HG02852 (cell line): ENCODE measurements around the gene GMPR.

Experiments used
- ATAC-seq: cut with Tn5 transposase; IDR thresholded peaks from one replicate; pipeline ENCODE4 v1.9.1; 2021; ENCODE audit warnings: mild to moderate bottlenecking, moderate library complexity; ENCODE audit not compliant: unreplicated experiment

GMPR gene

DNA sequence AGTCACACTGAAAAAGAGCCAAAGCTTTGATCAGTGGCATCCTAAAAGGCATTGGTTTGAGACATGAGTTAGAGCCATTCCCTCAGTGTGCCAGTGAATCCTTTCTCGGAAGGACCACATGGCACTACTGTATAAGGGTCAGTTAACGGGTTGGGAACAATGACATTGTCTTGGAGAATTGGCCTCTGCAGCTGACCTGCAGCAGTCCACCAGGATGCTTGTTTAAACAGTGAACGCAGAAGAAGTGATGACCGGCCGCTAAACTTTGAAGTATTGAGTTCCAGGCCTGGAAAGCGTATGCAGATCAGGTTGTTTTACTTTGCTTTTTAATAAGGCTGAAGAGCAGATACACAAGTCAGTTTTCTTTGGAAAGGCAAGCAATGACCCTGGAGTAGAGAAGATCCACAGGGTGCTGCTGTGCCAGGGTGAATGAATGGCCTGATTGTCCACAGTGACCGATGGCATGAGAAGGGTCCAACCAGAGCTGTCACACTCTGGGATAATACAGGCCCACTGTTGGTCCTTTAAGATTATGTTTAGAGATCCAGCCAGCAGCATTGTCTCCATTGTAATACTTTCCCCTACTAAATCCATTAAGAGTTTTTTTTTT lies 57.8 kb downstream of the GMPR start:
- ATAC-seq, result no peak

DNA sequence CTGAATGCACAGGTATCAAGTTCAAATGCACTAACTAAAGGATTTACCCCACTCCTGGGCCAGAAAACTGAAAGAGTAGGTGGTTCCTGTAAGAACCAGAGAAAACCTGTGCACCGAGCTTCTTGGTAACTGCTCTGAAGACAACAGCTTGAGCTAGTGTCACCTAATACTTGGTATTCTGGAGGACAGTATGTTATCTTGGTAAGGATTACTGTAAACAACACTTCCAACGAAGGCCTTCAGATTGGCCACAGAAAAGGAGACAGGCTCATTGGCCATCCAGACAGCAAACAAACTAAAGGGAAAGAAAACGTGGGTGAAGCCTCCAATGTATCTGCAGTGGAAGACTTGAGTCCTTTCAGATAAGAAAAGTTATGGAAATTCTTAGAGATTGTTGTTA lies 61.5 kb downstream of the GMPR start:
- ATAC-seq, result no peak

DNA sequence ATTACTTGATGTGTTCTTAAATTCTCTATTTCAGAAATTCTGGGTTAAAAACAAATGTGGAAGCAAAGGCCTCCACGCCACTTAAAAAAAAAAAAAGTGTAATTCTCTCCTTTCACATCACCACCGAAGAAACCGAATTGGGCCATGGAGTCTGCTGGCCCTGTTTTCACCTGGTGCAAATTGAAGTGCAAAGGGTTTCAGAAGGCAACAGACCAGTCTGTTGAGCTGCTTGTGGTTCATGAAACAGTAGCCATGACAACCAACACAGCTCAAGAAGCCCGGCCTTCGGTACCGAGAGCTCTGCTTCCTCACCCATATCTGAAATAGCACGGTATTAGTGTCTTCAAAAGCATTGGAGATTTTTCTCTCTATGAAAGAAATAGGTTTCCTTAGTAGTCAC lies 63.1 kb downstream of the GMPR start:
- peak; percentile 69 for ATAC-seq

DNA sequence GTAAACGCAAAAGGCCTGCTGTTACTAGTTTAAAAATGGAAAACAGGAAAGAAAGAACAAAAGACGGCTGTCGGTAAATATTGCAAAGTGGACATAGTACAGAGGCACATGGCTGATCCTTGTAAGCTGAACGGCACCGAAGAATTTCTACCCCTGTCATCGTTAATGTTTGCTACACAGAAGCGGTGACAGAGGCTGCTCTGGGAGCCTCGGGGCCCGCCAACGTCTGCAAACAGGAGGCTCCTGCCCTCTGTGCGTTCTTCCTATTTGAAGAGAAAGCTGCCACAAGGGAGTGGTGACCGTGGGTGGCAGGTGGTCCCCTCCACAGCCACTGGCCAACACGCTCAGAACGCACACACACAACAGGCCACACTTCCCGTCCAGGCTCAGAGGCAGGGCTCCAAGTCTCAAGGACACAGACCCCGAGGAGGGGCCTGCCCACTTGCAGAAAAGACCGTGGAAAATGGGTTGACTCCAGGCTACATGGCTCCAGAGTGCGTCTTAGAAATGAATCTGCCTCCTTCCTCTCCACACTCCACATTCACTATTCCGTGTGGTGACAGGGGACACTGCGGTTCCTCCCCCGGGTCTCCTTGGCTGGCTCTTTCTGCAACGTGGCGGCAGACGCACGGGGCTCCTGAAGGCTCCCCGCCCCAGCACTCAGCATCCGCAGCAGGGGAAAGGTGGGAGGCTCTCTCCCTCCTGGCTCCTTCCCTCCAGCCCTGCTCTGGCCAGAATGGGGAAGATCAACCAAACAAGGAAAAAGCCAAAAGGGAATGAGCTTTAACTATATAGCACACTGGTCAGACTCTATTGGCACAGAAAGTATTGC lies 64.5 kb downstream of the GMPR start:
- ATAC-seq, result no peak

DNA sequence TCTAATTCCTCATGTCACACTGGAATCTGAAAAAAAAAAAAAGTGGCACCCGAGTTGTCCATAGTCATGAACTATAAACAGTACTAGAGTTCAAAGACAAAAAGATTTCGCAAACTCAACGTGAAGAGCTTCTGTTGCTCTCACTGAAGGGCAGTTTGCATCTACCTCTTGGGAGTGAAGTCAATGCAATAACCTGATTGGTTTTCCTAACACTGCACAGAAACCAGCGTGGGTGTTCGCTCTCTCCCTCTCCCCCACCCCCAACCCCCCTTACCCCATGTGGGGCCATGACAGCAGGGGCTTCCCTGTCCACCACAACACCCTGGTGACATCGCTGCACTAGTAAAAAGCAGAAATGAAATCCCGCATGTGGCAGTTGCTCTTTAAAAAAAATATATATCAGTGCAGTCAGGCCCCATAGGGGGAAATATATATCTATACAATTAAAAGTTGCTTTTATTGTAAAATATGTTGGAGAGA lies 66.9 kb downstream of the GMPR start:
- peak; percentile 75 for ATAC-seq

DNA sequence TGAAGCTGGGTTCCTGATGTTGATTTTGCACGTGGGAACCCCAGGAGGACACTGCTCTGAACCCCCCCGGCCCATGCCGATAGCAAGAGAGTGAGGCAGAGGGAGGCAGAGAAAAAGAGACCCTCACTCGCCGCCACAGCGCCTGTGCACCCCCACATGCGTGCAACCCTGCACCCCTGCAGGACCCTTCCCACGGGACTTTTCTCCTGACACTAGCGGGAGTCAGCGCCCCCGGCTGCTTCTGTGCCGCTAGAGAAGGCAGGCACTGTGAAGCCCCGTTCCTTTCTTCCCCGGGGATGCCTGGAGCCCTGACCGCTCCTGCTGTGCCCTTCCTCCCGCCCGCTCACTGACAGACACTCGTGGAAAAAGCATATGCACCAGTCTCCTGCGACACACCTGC lies 67.4 kb downstream of the GMPR start:
- peak; percentile 24 for ATAC-seq

DNA sequence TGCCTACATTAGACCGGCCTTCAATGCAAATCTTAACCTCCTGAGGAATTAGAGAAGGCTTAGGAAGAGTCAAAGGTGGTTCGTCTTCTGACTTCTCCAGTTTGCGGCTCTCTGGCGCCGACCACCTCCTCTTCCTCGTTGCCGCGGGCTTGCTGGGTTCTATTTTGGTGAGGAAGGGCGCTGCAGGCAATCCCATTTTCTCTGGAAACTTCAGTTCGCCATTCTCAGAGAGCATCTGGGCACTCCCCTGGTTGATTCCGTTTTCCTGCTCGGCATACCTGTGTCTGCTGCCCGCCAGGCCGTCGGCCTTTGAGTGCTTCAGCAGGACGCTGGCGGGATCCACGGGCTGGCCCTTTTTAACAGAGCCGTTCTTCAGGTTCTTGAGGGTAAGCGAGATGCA lies 67.9 kb downstream of the GMPR start:
- ATAC-seq, result no peak

DNA sequence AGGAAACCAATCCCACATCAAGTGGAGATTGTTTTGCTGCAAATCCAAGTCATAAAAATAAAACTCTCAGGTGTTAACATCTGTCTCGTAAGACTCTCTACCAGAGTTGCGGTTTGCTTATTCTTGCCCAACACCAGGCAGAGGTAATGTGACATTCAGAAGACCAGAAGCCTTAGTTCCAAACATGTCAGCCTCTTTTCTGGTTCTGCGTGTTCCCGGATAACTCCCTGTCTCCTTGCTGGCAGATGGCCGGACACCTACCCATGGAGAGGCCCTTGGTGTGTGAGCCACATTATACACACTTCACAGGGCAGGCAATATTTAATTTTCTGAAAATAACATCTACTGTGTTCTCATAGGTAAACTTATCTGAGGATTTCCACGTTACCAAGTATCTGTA lies 73.4 kb downstream of the GMPR start:
- ATAC-seq, result no peak

DNA sequence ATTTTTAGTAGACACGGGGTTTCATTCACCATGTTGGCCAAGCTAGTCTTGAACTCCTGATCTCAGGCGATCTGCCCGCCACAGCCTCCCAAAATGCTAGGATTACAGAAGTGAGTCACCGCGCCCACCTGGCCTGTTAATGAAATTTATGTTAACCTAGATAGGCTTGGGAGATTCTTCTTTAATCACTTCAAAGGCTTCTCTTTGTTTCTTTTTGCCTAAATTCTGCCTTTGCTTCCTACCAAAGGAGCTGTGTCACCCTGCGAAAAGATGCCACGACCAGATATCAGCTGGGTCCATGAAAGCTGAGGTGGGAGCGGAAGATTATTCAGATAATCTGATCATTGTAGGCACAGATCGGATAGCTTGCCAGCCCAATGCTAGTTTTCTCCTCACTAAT lies 75.3 kb downstream of the GMPR start:
- ATAC-seq, result no peak

DNA sequence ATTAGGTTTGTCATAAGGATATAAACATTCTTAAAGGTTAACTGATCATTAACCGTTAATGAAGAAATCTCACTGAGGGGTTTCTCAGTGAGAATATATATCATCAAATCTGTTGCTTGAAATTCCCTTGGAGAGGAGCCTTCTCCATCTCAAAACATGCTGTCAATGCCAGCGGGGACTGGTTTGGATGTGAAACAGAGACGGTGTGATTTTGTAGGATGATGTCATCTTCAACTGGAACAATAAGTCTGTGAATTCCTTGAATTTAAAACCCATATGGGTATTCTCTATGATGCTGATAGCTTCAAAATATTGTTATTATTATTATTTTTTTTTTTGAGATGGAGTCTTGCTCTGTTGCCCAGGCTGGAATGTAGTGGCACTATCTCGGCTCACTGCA lies 75.9 kb downstream of the GMPR start:
- ATAC-seq, result no peak

DNA sequence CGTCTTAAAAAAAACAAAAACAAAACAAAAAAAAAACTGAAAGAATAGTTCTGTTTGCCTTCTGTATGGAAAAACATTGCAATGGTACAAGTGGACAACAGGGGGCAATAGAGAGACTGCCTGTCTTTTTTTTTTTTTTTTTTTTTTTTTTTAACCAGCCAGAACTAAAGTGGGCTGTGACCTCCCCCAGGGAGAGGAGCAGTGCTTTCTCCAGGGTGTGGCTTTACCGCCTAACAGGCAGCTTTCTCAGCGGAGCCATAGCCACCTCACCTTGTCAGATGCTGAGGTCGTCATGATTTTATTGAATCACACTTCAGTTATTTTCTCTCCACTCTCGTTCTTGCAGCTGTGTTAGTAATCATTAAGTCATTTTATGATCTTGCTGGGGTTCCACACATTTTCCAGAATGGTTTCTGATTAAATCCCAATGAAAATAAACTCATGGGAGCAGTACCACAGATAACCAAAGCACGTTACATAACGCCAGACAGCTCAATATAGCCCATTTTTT lies 78.4 kb downstream of the GMPR start:
- no peak for ATAC-seq

DNA sequence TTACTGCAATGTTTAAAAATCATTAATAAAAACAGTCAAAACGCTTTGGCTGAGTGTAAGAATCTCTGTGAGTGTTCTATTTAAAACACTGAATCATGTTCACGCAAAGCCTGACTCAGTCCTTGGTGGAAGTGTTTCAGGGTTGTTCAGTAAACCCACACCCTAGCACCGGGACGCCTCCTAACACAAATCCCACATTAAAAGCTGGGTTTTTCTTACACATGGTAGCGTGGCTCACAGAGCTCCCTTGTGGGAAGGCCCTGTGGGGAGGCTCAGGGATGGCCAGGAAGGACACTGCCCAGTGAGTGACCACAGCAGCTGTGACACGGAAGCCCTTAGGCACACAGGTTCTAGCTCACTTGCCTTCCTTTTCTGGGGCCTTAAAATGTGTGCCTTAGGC lies 80.2 kb downstream of the GMPR start:
- ATAC-seq, result no peak

DNA sequence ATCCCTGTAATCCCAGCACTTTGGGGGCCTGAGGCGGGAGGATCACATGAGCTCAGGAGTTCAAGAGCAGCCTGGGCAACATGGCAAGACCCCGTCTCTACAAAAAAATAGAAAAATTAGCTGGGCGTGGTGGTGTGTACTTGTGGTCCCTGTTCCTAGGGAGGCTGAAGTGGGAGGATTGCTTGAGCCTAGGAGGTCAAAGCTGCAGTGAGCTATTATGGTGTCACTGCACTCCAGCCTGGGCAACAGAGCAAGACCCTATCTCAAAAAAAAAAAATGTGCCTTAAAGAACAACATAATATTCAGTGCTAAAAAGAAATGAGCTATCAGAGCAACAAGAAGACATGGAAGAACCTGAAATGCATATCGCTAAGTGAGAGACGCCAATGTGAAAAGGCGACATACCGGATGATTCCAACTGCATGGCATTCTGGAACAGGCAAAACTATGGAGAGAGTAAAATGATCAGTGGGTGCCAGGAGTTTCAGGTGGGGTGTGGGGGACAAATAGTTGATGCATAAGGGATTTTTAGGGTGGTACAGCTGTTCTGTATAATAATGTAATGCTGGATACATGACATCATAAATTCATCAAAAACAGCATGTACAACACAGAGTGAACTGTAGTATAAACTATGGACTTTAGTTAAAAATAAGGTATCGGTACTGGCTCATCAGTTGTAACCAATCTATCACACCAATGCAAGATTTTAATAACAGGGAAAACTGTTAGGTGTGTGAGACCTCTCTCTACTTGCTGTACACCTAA lies 80.8 kb downstream of the GMPR start:
- no peak for ATAC-seq

DNA sequence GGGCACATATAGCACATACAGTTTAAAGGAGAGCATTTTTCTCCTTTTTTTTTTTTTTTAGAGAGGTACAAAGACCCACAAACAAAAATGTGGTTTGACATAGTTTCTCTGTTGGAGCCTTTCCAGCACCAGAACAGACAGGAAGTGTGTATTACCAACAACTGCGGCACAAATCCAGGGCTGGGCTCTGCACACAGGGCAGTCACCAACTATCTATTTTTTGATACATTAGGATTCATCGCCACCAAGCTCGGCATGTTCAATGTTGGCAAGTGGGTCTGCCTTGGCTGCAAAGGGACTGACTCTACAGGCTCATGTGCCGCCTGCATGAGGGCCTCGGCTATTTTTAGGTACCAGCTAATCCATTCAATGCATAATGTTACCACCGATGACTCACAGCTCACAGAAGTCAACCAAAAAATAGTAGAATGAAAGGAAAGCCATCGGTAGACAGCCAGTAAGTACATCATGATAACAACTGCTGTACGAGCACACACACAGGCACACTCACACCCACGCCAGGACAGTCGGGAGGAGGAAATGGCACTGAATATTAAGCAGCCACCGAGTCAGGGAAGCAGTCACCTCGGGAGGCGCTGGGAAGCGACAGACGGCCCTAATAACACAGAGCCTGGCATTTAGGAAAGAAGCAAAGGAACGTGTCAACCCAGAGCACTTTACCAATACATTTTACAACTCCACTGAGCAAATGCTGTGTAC lies 81.6 kb downstream of the GMPR start:
- peak; percentile 53 for ATAC-seq

DNA sequence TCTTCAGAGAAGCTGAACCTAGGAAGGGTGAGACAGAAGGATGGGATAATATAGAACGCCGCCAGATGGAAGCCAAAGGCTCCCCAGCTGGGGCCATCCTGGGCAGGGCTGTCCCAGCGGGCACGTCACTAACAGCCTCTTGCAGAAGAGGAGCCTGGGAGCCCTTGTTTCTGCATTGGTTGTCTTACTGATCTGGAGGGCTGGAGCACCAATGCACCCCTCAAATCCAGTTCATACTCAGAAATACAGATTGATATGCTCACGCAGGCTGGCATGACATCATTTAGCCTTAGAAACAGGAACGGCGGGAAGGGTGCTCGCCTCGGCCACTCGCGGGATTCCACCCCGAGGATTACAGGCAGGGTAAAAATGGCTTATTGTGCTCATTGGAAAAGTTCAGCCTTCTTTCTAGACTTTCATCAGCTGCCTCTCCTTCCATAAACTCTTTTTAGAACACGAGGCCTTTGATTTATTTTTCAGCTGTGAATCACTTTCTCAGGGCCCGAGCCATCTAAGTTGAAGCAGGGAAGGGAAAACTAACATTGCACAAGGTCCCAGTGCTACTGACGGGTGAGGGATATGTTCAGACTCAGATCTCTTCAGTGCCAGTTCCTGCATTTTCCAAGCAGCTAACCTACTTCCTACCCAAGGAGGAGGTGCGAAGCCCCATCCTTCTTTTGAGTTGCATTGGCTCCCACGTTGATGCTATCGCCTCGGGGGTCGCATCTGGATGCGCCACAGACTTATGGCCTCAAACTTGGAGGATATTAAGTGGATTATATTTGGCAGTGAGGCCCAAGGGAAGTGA lies 82.3 kb downstream of the GMPR start:
- no peak for ATAC-seq

DNA sequence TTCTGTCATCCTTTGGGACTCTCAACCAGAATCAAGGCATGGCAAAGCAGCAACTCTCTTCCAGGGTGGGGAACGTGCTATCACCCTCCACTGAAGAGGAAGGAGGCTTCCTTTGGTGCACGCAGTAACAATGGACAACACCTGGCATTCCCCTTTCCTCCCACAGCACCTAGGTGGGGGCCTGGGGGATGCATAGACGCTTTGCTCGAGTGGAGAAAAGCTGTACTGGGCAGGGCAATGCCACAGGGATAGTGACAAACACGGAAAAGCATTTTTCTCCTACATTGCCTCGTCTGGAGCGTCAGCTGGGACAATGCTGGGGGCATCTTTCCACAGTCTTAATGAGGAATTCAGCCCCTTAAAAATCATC lies 82.9 kb downstream of the GMPR start:
- no peak for ATAC-seq

DNA sequence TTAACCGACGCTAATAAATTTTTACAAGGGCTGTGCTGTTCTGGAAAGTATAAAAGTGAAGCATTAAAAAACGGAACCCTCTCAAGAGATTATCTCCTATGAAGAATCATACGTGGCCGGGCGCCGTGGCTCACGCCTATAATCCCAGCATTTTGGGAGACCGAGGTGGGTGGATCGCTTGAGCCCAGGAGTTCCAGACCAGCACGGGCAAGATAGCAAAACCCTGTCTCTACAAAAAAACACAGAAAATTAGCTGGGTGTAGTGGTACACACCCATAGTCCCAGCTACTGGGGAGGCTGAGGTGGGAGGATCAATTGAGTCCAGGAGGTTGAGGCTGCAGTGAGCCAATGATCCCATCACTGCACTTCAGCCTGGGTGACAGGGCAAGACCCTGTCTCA lies 83.4 kb downstream of the GMPR start:
- no peak for ATAC-seq

DNA sequence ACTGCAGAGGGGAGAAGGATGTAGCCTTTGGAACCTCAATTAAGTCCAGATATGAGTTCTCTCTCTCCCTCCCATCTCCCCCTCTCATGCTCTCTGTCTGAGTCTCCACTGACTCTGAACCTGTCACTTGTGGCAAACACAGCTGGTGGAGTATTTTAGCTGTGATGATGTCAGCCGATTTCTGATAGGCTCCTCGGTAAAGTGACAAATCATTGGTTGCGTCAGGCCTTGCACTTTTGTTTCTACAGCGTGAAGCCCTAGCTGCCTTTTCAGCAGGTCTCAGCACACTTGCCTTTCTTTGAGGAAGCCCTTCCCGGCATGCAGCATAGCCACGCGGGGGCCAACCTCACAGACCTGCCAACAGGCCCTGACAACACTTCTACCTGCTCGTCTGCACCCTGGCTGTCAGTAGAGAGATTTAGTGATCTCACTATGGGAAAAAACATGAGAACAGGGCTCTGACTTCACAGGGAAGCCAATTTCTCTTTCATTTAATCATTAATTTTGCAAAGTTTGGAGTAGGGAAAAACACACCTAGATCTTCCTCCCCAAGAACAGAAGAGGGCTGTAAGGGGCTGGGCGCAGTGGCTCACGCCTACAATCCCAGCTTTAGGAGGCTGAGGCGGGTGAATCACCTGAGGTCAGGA lies 84.4 kb downstream of the GMPR start:
- ATAC-seq, result peak; percentile 87

DNA sequence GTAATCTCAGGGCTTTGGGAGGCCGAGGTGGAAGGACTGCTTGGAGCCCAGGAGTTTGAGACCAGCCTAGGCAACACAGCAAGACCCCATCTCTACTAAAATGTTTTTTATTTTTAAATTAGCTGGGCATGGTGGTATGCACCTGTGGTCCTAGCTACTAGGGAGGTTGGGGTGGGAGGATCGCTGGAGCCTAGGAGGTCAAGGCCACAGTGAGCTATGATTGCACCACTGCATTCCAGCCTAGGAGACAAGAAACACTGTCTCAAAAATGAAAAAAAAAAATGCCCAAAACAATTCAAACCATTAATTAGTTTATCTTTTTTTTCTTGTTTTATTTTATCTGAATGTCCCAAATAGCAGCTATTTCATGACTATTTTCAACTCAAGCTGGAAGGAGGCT lies 85.8 kb downstream of the GMPR start:
- no peak for ATAC-seq
